Measurements from ENCODE around the gene SPG21. TPM values are rescaled to one million over a fixed set of nuclear protein-coding genes. Genes with fewer than 3 reads are reported as not detected.

The SPG21 gene
- total and polyA plus RNA-seq, 2 of the 13 experiments (the other 11 are each of a cell fraction or from before 2014, with no cell fraction given) = 36.7 to 42.4 TPM

DNA sequence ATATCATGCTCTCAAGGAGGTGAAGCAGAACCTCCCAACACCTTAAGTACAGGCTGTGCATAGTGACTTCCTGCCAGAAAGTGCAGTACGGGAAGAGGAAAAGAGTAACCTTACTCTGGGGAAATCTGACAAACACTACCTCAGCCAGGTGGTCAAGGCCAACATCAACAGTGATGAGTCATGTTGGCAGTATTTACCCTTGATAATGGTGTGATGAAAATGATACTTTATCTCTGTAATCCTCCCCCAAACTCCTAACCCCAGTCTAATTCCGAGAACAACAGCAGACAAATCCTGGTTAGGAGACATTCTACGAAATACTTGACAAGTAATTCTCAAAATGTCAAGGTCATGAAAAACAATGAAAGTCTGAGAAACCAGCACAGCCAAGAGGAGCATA lies 51.5 kb downstream of the SPG21 start (continued):
- TF ChIP-seq NFE2L2 (IDR thresholded peaks at IDR 0.05; ENCODE audit: low read length) (peak; percentile 39; the same call in 1 of the 2 replicates), DR1 (CRISPR knock-in tag; IDR thresholded peaks at IDR 0.05) (no peak), HNF4A (CRISPR knock-in tag; IDR thresholded peaks at IDR 0.05) (no peak), ATAD3A (CRISPR knock-in tag; IDR thresholded peaks at IDR 0.05) (no peak), BHLHE40 (IDR thresholded peaks at IDR 0.05; ENCODE audit: low read length) (no peak), LCORL (IDR thresholded peaks at IDR 0.05) (no peak), LCORL (CRISPR knock-in tag; IDR thresholded peaks at IDR 0.05) (no peak), ZSCAN12 (CRISPR knock-in tag; IDR thresholded peaks at IDR 0.05) (no peak), RFXAP (CRISPR knock-in tag; IDR thresholded peaks at IDR 0.05; ENCODE audit: borderline replicate concordance) (no peak), TSC22D2 (CRISPR knock-in tag; IDR thresholded peaks at IDR 0.05; ENCODE audit: borderline replicate concordance) (no peak), ZNF446 (CRISPR knock-in tag; IDR thresholded peaks at IDR 0.05) (no peak), MBD4 (IDR thresholded peaks at IDR 0.05; ENCODE audit: borderline replicate concordance, low read length) (no peak)
- TF ChIP-seq, protein P1, sequence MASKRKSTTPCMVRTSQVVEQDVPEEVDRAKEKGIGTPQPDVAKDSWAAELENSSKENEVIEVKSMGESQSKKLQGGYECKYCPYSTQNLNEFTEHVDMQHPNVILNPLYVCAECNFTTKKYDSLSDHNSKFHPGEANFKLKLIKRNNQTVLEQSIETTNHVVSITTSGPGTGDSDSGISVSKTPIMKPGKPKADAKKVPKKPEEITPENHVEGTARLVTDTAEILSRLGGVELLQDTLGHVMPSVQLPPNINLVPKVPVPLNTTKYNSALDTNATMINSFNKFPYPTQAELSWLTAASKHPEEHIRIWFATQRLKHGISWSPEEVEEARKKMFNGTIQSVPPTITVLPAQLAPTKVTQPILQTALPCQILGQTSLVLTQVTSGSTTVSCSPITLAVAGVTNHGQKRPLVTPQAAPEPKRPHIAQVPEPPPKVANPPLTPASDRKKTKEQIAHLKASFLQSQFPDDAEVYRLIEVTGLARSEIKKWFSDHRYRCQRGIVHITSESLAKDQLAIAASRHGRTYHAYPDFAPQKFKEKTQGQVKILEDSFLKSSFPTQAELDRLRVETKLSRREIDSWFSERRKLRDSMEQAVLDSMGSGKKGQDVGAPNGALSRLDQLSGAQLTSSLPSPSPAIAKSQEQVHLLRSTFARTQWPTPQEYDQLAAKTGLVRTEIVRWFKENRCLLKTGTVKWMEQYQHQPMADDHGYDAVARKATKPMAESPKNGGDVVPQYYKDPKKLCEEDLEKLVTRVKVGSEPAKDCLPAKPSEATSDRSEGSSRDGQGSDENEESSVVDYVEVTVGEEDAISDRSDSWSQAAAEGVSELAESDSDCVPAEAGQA (IDR thresholded peaks at IDR 0.05; ENCODE audit: low read depth) = no peak
- TF ChIP-seq, protein P1 (CRISPR knock-in tag; IDR thresholded peaks at IDR 0.05; ENCODE audit: borderline replicate concordance) = no peak
- TF ChIP-seq, protein P2, sequence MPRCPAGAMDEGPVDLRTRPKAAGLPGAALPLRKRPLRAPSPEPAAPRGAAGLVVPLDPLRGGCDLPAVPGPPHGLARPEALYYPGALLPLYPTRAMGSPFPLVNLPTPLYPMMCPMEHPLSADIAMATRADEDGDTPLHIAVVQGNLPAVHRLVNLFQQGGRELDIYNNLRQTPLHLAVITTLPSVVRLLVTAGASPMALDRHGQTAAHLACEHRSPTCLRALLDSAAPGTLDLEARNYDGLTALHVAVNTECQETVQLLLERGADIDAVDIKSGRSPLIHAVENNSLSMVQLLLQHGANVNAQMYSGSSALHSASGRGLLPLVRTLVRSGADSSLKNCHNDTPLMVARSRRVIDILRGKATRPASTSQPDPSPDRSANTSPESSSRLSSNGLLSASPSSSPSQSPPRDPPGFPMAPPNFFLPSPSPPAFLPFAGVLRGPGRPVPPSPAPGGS (CRISPR knock-in tag; IDR thresholded peaks at IDR 0.05) = no peak
- TF ChIP-seq, protein P3, sequence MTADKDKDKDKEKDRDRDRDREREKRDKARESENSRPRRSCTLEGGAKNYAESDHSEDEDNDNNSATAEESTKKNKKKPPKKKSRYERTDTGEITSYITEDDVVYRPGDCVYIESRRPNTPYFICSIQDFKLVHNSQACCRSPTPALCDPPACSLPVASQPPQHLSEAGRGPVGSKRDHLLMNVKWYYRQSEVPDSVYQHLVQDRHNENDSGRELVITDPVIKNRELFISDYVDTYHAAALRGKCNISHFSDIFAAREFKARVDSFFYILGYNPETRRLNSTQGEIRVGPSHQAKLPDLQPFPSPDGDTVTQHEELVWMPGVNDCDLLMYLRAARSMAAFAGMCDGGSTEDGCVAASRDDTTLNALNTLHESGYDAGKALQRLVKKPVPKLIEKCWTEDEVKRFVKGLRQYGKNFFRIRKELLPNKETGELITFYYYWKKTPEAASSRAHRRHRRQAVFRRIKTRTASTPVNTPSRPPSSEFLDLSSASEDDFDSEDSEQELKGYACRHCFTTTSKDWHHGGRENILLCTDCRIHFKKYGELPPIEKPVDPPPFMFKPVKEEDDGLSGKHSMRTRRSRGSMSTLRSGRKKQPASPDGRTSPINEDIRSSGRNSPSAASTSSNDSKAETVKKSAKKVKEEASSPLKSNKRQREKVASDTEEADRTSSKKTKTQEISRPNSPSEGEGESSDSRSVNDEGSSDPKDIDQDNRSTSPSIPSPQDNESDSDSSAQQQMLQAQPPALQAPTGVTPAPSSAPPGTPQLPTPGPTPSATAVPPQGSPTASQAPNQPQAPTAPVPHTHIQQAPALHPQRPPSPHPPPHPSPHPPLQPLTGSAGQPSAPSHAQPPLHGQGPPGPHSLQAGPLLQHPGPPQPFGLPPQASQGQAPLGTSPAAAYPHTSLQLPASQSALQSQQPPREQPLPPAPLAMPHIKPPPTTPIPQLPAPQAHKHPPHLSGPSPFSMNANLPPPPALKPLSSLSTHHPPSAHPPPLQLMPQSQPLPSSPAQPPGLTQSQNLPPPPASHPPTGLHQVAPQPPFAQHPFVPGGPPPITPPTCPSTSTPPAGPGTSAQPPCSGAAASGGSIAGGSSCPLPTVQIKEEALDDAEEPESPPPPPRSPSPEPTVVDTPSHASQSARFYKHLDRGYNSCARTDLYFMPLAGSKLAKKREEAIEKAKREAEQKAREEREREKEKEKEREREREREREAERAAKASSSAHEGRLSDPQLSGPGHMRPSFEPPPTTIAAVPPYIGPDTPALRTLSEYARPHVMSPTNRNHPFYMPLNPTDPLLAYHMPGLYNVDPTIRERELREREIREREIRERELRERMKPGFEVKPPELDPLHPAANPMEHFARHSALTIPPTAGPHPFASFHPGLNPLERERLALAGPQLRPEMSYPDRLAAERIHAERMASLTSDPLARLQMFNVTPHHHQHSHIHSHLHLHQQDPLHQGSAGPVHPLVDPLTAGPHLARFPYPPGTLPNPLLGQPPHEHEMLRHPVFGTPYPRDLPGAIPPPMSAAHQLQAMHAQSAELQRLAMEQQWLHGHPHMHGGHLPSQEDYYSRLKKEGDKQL (CRISPR knock-in tag; IDR thresholded peaks at IDR 0.05; ENCODE audit: low read depth) = 0 out of 2 replicates have a peak, but pooled peaks have one; percentile 23
